GM23338 (cell line): ENCODE measurements around the gene PIAS1.

Experiments used
- CTCF ChIP-seq, 2 experiments: fragments of 200-600 bp in 1 of 2; sonication (generic) in 1 of 2; conservative IDR thresholded peaks; 2 replicates each; pipeline versions ENCODE4 v1.5.1 to v1.6.1; 2016 to 2017; ENCODE audit warnings: antibody characterized with exemption in 2 of 2, low read depth in 2 of 2, mild to moderate bottlenecking in 2 of 2, moderate library complexity in 1 of 2
- EZH2 ChIP-seq: fragments of 200-600 bp; sonication (generic); IDR thresholded peaks from one replicate; pipeline ENCODE4 v1.8.0; 2017; ENCODE audit warnings: antibody characterized with exemption, mild to moderate bottlenecking, low read depth; ENCODE audit not compliant: unreplicated experiment
- POLR2AphosphoS5 ChIP-seq: IDR thresholded peaks from 2 replicates; pipeline ENCODE4 v1.6.1; 2016; ENCODE audit warnings: antibody characterized with exemption, low read depth

- TF ChIP-seq POLR2AphosphoS5: no peak
- TF ChIP-seq CTCF (conservative IDR thresholded peaks at IDR 0.05; ENCODE audit: low read depth in 2 of 2): no peak
- TF ChIP-seq EZH2: no peak
These were observed 8.1 kb downstream of the PIAS1 start for GRCh38 chr15:68062214-68062613.
